ENCODE results near the gene MAPK12.

GRCh38 chr22:50287731-50288130, 26.2 kb upstream of the MAPK12 start:
- TF ChIP-seq CTCF (IDR thresholded peaks at IDR 0.05; ENCODE audit: poor library complexity) (no peak), EZH2 (IDR thresholded peaks at IDR 0.05; ENCODE audit: borderline replicate concordance) (no peak)

Measured in hepatocyte (in vitro differentiated cells).